ENCODE data around the gene DYRK2.

- TF ChIP-seq CTCF (IDR thresholded peaks at IDR 0.05) (no peak), POLR2A (IDR thresholded peaks at IDR 0.05) (no peak), POLR2AphosphoS5 (IDR thresholded peaks at IDR 0.05) (no peak), EP300 (IDR thresholded peaks at IDR 0.05) (no peak)
Observed at GRCh38 chr12:67645126-67645525, 3.4 kb upstream of the DYRK2 start.
